NK-92 (cell line): ENCODE measurements around the gene CHST11.
"Not testable (repeated sequence)": the region's sequence is repeated elsewhere in the genome, so short reads cannot be mapped to it uniquely, and the experiment has no call there.

Experiments used
- DNase-seq: peaks from one replicate; lab custom pipeline; 2025; ENCODE audit not compliant: unreplicated experiment; lab: John Stamatoyannopoulos, UW

The CHST11 gene

GRCh38 chr12:104557488-104558195 is 100.9 kb downstream of the CHST11 start:
- DNase-seq, result no peak

DNA sequence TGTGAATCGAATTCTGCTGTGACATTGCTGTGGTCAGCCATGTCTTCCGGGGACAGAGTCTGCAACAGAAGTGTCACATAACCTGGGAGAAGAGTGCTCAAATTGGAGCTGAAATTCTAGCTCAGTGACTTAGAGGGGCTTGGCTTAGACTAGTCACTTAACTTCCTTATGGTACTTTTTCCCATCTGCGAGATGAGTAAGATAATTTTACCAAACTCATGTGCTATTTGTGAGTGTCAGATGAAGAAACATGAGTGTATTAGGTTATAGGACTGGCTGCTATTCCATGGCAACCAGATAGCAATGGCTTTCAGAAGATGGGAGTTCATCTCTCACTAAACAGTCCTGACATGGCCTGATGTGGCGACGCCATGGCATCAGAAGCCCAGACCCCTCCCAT is 104.1 kb downstream of the CHST11 start:
- no peak for DNase-seq

GRCh38 chr12:104562763-104563162 is 106.0 kb downstream of the CHST11 start:
- DNase-seq, result no peak

DNA sequence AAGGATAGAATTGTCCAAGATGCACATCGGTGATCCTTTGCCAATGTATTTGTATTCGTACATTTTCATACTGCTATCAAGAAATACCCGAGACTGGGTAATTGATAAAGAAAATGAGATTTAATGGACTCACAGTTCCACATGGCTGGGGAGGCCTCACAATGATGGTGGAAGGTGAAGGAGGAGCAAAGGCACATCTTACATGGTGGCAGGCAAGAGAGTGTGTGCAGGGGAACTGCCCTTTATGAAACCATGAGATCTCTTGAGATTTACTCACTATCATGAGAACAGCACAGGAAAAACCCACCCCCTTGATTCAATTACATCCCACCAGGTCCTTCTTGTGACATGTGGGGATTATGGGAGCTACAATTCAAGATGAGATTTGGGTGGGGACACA is 107.9 kb downstream of the CHST11 start:
- not testable (repeated sequence) for DNase-seq

- DNase-seq, result no peak
These were observed 109.0 kb downstream of the CHST11 start for GRCh38 chr12:104565606-104566243.

DNA sequence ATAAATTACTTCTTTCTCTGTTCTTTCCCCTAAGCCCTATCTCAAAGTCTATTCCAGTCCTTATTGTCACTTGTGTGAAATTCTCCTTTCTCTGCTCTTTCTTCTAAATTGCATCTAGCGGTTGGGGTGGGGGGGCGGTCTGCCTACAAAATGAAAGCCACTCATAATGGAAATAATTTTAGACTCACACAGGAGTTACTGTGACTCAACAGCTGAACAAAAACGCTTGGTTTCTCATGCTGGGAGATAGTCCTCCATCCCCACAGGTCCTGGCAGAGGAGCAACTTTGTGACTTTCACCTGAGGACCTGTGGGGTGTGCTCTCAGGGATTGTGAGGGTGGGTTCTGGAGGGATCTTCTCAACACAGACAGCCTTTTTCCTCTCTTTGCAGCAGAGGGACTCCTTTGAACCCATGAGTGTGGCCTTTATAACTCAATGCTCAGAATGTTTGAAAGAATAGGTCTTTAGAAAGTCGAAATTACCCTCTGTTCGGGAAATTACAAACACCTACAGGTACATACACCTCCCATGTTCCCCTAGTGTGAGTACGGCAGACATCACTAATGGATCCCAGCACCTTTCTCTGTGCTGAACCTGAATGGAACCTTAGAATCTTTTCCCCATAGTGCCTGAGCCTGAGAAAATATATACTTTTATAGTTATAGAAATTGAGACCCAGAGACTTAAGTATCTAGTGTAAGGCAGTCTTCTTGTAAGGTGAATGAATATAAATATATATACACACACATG is 109.7 kb downstream of the CHST11 start:
- no peak for DNase-seq

DNA sequence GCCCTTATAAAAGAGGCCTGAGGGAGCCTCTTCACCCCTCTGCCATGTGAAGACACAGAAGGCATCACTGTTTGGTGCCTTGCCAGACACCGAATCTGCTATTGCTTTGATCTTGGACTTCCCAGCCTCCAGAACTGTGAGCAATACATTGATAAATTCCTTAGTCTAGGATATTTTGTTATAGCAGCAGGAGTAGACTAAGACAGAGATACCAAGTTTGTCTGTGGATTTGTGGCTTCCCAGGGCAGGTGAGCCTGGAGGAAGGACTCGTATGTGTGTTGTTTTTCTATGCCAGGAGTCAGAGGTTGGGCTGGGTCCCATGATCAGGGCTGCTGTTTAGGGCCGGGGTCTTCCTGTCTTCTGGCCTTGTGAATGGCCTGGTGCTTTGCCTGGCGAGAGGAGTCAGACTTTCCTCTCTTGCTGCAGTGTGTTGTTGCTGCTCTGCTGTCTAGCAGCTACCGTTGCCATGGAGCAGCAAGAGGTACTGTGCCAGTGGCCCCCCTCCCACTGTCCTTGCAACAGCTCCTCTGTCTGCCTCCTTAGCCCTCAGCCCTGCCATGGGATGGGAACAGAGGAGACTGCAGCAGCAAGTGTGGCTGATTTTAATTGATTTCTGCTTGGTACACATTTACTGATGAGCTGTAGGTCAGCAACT is 111.2 kb downstream of the CHST11 start:
- DNase-seq, result no peak

DNA sequence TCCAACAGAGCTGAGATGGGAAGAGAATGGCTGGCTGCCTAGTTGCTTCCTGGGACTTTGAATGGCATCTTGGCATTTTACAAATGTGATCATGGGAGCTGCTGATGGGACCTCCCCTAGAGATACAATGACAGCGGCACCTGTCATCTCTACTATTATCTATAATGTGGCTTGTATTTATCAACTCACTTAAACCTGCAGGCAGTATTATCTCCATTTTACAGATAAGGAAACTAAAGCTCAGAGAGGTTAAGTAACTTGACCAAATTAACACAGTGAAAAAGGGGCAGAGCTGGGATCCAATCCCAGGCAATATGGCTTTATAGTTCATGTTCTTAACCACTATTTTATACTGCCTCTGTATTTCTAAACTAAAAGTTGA is 111.7 kb downstream of the CHST11 start:
- DNase-seq, result no peak

DNA sequence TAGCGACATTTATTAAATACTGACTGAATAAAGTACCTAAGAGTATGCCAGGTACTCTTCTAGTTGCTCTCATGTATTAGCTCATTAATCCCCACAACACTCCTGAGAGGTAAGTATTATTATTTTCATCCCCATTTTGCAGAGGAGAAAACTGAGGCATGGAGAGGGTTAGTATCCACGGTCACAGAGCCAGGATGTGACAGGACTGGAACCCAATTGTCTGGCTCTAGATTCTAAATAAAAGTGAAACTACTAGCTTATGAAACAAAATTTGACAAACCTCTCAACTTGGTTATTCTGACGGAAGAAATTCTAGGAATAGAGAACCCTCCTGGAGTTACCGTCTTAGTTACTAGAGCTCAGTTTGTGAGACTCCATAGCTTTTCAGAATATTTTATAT is 112.2 kb downstream of the CHST11 start:
- DNase-seq, result no peak

- peak; percentile 3 for DNase-seq
These were observed 112.8 kb downstream of the CHST11 start for GRCh38 chr12:104569346-104570173.

GRCh38 chr12:104570174-104570907 is 113.6 kb downstream of the CHST11 start:
- no peak for DNase-seq

DNA sequence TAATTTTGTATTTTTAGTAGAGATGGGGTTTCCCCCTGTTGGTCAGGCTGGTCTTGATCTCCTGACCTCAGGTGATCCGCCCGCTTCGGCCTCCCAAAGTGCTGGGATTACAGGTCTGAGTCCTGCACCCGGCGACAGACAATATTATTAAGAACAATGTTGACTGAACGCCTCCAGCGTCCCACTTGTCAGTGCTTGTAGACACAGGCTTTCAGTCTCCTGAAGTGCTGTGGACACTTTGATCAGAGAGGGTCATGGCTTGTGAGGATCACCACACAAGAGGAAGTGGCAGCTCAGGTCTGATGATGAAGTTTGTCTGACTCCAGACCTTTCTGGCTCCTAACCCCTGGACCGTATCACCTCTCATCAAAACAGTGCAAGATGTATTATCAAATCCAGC is 114.6 kb downstream of the CHST11 start:
- no peak for DNase-seq

- not testable (repeated sequence) for DNase-seq
These were observed 117.6 kb downstream of the CHST11 start for GRCh38 chr12:104574353-104574752.

DNA sequence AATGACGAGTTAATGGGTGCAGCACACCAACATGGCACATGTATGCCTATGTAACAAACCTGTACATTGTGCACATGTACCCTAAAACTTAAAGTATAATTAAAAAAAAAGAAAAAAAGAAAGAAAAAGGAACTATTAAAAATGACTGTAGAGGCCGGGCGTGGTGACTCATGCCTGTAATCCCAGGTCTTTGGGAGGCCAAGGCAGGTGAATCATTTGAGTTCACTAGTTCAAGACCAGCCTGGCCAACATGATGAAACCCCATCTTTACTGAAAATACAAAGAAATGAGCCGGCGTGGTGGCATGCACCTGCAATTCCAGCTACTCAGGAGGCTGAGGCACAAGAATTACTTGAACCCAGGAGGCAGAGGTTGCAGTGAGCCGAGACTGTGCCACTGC is 118.0 kb downstream of the CHST11 start:
- not testable (repeated sequence) for DNase-seq

- DNase-seq, result no peak
These were observed 118.9 kb downstream of the CHST11 start for GRCh38 chr12:104575442-104576186.

DNA sequence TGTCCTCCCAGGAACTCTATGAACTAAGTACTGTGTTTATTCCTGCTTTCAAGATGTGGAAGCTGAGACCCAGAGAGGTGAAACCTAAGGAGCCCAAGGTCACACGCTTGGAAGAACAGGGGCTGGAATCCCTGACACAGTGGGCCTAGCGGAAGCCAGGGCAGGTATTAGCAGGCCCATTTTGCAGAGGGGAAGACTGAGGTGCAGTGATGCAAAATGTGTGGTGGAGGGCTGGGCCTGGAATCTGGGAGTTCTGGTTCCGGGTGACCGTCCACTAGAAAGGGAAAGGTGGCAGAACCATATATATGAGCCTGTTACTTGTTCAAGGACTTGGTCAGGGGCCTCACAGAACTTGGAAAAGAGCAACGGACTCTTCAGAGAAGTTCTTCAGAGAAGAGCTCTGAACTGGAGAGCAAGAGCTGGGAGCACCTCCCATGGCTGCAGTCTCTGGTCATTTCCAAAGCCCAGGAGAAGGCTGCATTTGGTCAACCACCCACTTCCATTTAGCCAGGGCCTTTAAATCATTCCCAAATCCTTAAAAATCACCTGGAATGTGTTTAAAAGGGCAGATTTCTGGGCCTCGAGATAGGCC is 119.5 kb downstream of the CHST11 start:
- no peak for DNase-seq

GRCh38 chr12:104576980-104577580 is 120.3 kb downstream of the CHST11 start:
- DNase-seq, result no peak

- DNase-seq, result no peak
These were observed 120.8 kb downstream of the CHST11 start for GRCh38 chr12:104577581-104577981.

DNA sequence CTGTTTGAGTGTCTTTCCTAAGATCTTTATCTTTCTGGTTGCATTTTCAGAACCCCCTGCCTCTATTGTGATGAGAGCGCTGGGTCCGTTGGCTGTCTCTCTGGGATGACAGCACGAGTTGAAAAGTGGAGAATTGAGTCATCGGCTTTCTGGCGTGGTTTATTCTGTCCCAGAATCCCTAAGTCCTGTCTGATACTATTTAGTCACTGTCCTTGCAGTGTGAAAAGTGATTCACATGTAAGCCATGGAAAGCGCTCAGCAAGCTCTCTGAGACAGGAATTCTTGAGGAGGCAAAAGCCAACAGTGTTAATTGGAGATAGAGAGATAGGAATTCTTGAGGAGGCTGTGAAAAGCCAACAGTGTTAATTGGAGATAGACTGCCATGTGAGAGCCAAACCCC is 121.7 kb downstream of the CHST11 start:
- DNase-seq, result no peak
